K562 (cell line): Measurements from ENCODE around the gene CEBPA. TPM values are rescaled to one million over a fixed set of nuclear protein-coding genes. Genes with fewer than 3 reads are reported as not detected.

Source experiments
- ATAC-seq: fragments of 200-7000 bp; cut with Tn5 transposase; 3 replicates; pipeline ENCODE4 v1.9.1; 2020; ENCODE audit warnings: moderate library complexity
- BruUV-seq: library from RNA; stranded (reverse); fragments of 400-500 nt; replicated peaks from 2 replicates; lab custom pipeline; 2021; lab: Mats Ljungman, UMichigan
- CTCF ChIA-PET: fragments of 300-600 bp; formaldehyde crosslinking; extraction: SDS; loops from one replicate; lab custom pipeline; 2021; ENCODE audit warnings: low intra/inter-chr PET ratio; lab: Yijun Ruan, JAX
- POLR2A ChIA-PET: fragments of 300-600, 350-650 bp; sonication (Branson Sonifier 250); formaldehyde crosslinking; extraction: SDS; loops from one replicate; lab custom pipeline; 2021; ENCODE audit warnings: antibody characterized with exemption, inconsistent platforms; lab: Yijun Ruan, JAX
- DNase-seq, 4 experiments: peaks; one replicate each; pipeline versions ENCODE4 v3.0.0 to v3.0.0-alpha.2; 2011 to 2018; ENCODE audit warnings: low spot score in 3 of 4, mixed read lengths in 3 of 4; ENCODE audit errors: extremely low read depth in 1 of 4
- FAIRE-seq: peaks from 2 replicates; lab custom pipeline; 2011; peaks lifted over from hg19 to GRCh38; lab: Jason Lieb, UNC
- H2AFZ ChIP-seq: 2 replicates; pipeline ENCODE4 v1.6.0; 2011; ENCODE audit warnings: low read depth, low read length, control low read depth, inconsistent platforms
- H3K27ac ChIP-seq: fragments of 200-600 bp; 3 replicates; pipeline ENCODE4 v1.8.0; 2011; ENCODE audit warnings: low read depth, mild to moderate bottlenecking, control low read depth, inconsistent platforms, low read length, moderate library complexity, mixed read lengths; ENCODE audit errors: extremely low read depth
- H3K27me3 ChIP-seq, 2 experiments: fragments of 300-600 bp in 1 of 2; 2 replicates in 1 of 2; 3 replicates in 1 of 2; pipeline versions ENCODE4 v1.6.0 to v1.8.0; 2011; ENCODE audit warnings: inconsistent platforms in 2 of 2, low read length in 2 of 2, mild to moderate bottlenecking in 1 of 2, mixed read lengths in 1 of 2, moderate library complexity in 1 of 2; ENCODE audit not compliant: control insufficient read depth in 2 of 2, insufficient read depth in 2 of 2
- H3K36me3 ChIP-seq: fragments of 300-600 bp; 3 replicates; pipeline ENCODE4 v1.8.0; 2011; ENCODE audit warnings: mild to moderate bottlenecking, low read length, inconsistent platforms; ENCODE audit not compliant: control insufficient read depth, insufficient read depth
- H3K4me1 ChIP-seq, 2 experiments: fragments of 200-600 bp in 1 of 2; replicated peaks in 1 of 2; 2 replicates in 1 of 2; 3 replicates in 1 of 2; pipeline versions ENCODE4 v1.5.1 to v1.8.0; 2011; ENCODE audit warnings: inconsistent platforms in 2 of 2, low read length in 2 of 2, mild to moderate bottlenecking in 1 of 2, mixed read lengths in 1 of 2, moderate library complexity in 1 of 2; ENCODE audit not compliant: control insufficient read depth in 2 of 2, insufficient read depth in 2 of 2
- H3K4me2 ChIP-seq: 2 replicates; pipeline ENCODE4 v1.6.1; 2011; ENCODE audit warnings: low read length, control low read depth, inconsistent platforms, mixed read lengths; ENCODE audit not compliant: insufficient read depth
- H3K4me3 ChIP-seq: fragments of 200-600 bp; sonication (generic), shearing (Covaris generic); 2 replicates; pipeline ENCODE4 v1.5.1; 2016; ENCODE audit warnings: control low read depth, inconsistent platforms
- H3K79me2 ChIP-seq: fragments of 200-600 bp; 3 replicates; pipeline ENCODE4 v1.8.0; 2011; ENCODE audit warnings: low read length, inconsistent platforms; ENCODE audit not compliant: control insufficient read depth, insufficient read depth
- H3K9ac ChIP-seq, 2 experiments: 2 replicates each; pipeline versions ENCODE4 v1.6.0 to v1.6.1; 2011; ENCODE audit warnings: low read depth in 2 of 2, low read length in 2 of 2, control low read depth in 1 of 2, inconsistent platforms in 1 of 2, mild to moderate bottlenecking in 1 of 2, mixed read lengths in 1 of 2; ENCODE audit not compliant: insufficient read depth in 1 of 2
- H3K9me1 ChIP-seq: one replicate; pipeline ENCODE4 v1.6.0; 2011; ENCODE audit warnings: inconsistent platforms, mild to moderate bottlenecking, low read length, moderate library complexity; ENCODE audit not compliant: control insufficient read depth, insufficient read depth
- H3K9me3 ChIP-seq: replicated peaks from 2 replicates; pipeline ENCODE4 v1.5.1; 2011; ENCODE audit warnings: low read depth, low read length, inconsistent platforms; ENCODE audit not compliant: control insufficient read depth, insufficient read depth
- H4K20me1 ChIP-seq: replicated peaks from 2 replicates; pipeline ENCODE4 v1.6.1; 2011; ENCODE audit warnings: low read length, inconsistent platforms, mixed read lengths; ENCODE audit not compliant: control insufficient read depth, insufficient read depth
- CBX3 ChIP-seq, 2 experiments: IDR thresholded peaks; 1 replicate in 1 of 2; 2 replicates in 1 of 2; pipeline ENCODE4 v1.6.1; 2012; ENCODE audit warnings: inconsistent platforms in 2 of 2, low read length in 2 of 2, borderline replicate concordance in 1 of 2, control low read depth in 1 of 2
- DNMT1 ChIP-seq: fragments of 450-650 bp; IDR thresholded peaks from 2 replicates; pipeline ENCODE4 v1.6.1; 2016; ENCODE audit warnings: antibody characterized with exemption, mild to moderate bottlenecking
- ETV5 ChIP-seq: sonication (generic); formaldehyde crosslinking; IDR thresholded peaks from 2 replicates; pipeline ENCODE4 v1.4.0; 2020; ENCODE audit warnings: low read depth, mild to moderate bottlenecking, missing genetic modification reagents
- JUNB ChIP-seq: fragments of 450-650 bp; formaldehyde crosslinking; conservative IDR thresholded peaks from 2 replicates; pipeline ENCODE4 v1.4.0; 2020; ENCODE audit warnings: mild to moderate bottlenecking
- NCOA2 ChIP-seq, 2 experiments: fragments of 450-650 bp; IDR thresholded peaks; 2 replicates each; pipeline ENCODE4 v1.6.1; 2018; ENCODE audit warnings: mild to moderate bottlenecking in 2 of 2, moderate library complexity in 1 of 2; ENCODE audit not compliant: partially characterized antibody in 2 of 2
- PHB2 ChIP-seq: fragments of 450-650 bp; IDR thresholded peaks from 2 replicates; pipeline ENCODE4 v1.6.1; 2017; ENCODE audit warnings: low read depth
- RHOXF2B ChIP-seq: fragments of 250-450 bp; sonication (Bioruptor Pico); conservative IDR thresholded peaks from 2 replicates; pipeline ENCODE4 v1.5.1; 2021
- SMARCC2 ChIP-seq: fragments of 450-650 bp; IDR thresholded peaks from 2 replicates; pipeline ENCODE4 v1.6.1; 2017; ENCODE audit warnings: antibody characterized with exemption, moderate library complexity, mild to moderate bottlenecking, low read depth
- SNRNP70 ChIP-seq: fragments of 200-400 bp; formaldehyde crosslinking; optimal IDR thresholded peaks from 2 replicates; pipeline ENCODE3; 2017; ENCODE audit warnings: low read depth, low read length
- ZNF23 ChIP-seq: fragments of 250-450 bp; sonication (Bioruptor Pico); IDR thresholded peaks from 2 replicates; pipeline ENCODE4 v1.4.0; 2020; ENCODE audit warnings: mild to moderate bottlenecking
- ZNF778 ChIP-seq: fragments of 450-650 bp; formaldehyde crosslinking; IDR thresholded peaks from 2 replicates; pipeline ENCODE4 v1.4.0; 2020; ENCODE audit warnings: mild to moderate bottlenecking, moderate library complexity
- WGBS: fragments of 100-300 bp; shearing (Covaris generic); methylation state at CpG from one replicate; pipeline ENCODE4 v1.1.6; 2016; ENCODE audit warnings: low coverage, mixed read lengths; ENCODE audit not compliant: insufficient coverage; ENCODE audit errors: missing lambda C conversion rate; 5-methylcytosine and 5-hydroxymethylcytosine counted together
- in situ Hi-C: fragments of 300-500 bp; cut with MboI; formaldehyde crosslinking; loops from 4 replicates; pipeline ENCODE4 v1.15.0; 2018; ENCODE audit warnings: inconsistent platforms, mixed read lengths
- intact Hi-C: fragments of 100-400 bp; cut with micrococcal nuclease; formaldehyde crosslinking; loops from 2 replicates; pipeline ENCODE4 v1.14.2; 2022
- polyA plus RNA-seq, 8 experiments: library from polyadenylated mRNA; depleted of rRNA in 4 of 8; stranded (reverse) in 5 of 8; unstranded in 3 of 8; fragments of >200 nt; fragmentation: Nextera tagmentation in 2 of 8; fragmentation: Illumina TruSeq in 1 of 8; extraction: Ambion mirVana in 2 of 8; extraction: Trizol in 1 of 8; gene quantifications; 2 replicates each; pipeline versions ENCODE4 v1.2.1 to v1.2.3, GENCODE V29; 2011 to 2014; ENCODE audit warnings: inconsistent platforms in 1 of 8, missing spikeins in 1 of 8
- total RNA-seq, 7 experiments: library from RNA; depleted of rRNA in 6 of 7; stranded (reverse); fragments of >200 nt in 6 of 7; fragmentation: Illumina TruSeq in 2 of 7; extraction: Trizol in 2 of 7; gene quantifications; 2 replicates each; pipeline versions ENCODE4 v1.2.1 to v1.2.3, GENCODE V29; 2011 to 2021; ENCODE audit warnings: low replicate concordance in 1 of 7
- TF ChIP-seq, protein P1 (sequence below), 3 experiments: fragments of 200-800 bp in 1 of 3; fragments of 250-450 bp in 1 of 3; fragments of 450-650 bp in 1 of 3; sonication (Bioruptor Pico) in 1 of 3; sonication (Bioruptor generic) in 1 of 3; formaldehyde crosslinking in 1 of 3; IDR thresholded peaks; 2 replicates each; pipeline versions ENCODE4 v1.6.1 to v1.8.0; 2016 to 2022; ENCODE audit warnings: mild to moderate bottlenecking in 2 of 3, missing genetic modification characterization in 2 of 3, missing compliant biosample characterization in 1 of 3, moderate library complexity in 1 of 3
- TF ChIP-seq, protein P2 (sequence below): fragments of 450-650 bp; IDR thresholded peaks from 2 replicates; pipeline ENCODE4 v1.6.1; 2017; ENCODE audit warnings: mild to moderate bottlenecking, moderate library complexity

Gene CEBPA
- total and polyA plus RNA-seq, 9 of the 15 experiments (the other 6 are each of a cell fraction or from before 2014, with no cell fraction given): 0.03 to 0.59 (median 0.15) TPM; not detected in 2

DNA sequence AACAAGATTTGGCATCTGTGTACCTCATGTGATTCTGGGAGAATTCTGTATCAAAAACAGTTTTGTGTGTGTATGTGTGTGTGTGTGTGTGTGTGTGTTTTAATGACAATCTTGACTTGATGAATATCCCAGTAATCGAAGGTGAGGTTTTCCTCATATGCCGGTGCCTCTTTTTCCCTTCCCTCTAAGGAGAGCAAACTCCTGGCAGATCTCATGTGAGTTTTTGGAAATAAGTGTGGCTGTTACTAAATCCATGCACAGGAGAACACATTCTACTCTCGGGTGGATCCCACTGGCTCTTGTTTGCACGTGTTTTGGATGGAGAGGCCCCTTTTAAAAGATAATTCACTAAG is 42.2 kb upstream of the CEBPA start:
- Histone ChIP-seq H2AFZ (no peak overlapping the region), H3K4me3 (no peak overlapping the region), H3K36me3 (no peaks in the 10 kb centered on the region), H4K20me1 (no peaks in the 10 kb centered on the region), H3K9me3 (no peaks in the 10 kb centered on the region), H3K27ac (no peak overlapping the region), H3K9ac (no peak overlapping the region), H3K27me3 (peaks cover 6 to 24% of the 10 kb centered on the region in 2 experiments; a peak in 4 of 5 replicates), H3K4me2 (no peak overlapping the region), H3K79me2 (no peaks in the 10 kb centered on the region), H3K4me1 (peaks cover 0 to 7% of the 10 kb centered on the region in 2 experiments; a peak in 1 of 5 replicates), H3K9me1 (no peaks in the 10 kb centered on the region)
- no peak for FAIRE-seq
- CTCF ChIA-PET: no interaction called here
- TF ChIP-seq ZNF23 (CRISPR knock-in tag) (no peak), ZNF778 (CRISPR knock-in tag) (no peak), CBX3 (IDR thresholded peaks at IDR 0.05; ENCODE audit: borderline replicate concordance in 1 of 2, low read length in 2 of 2) (no peak), SNRNP70 (no peak), SMARCC2 (no peak), JUNB (CRISPR knock-in tag) (no peak), RHOXF2B (no peak), PHB2 (no peak), DNMT1 (no peak), ETV5 (CRISPR knock-in tag) (no peak), NCOA2 (IDR thresholded peaks at IDR 0.05; ENCODE audit: partially characterized antibody in 2 of 2) (no peak)
- TF ChIP-seq, protein P1, sequence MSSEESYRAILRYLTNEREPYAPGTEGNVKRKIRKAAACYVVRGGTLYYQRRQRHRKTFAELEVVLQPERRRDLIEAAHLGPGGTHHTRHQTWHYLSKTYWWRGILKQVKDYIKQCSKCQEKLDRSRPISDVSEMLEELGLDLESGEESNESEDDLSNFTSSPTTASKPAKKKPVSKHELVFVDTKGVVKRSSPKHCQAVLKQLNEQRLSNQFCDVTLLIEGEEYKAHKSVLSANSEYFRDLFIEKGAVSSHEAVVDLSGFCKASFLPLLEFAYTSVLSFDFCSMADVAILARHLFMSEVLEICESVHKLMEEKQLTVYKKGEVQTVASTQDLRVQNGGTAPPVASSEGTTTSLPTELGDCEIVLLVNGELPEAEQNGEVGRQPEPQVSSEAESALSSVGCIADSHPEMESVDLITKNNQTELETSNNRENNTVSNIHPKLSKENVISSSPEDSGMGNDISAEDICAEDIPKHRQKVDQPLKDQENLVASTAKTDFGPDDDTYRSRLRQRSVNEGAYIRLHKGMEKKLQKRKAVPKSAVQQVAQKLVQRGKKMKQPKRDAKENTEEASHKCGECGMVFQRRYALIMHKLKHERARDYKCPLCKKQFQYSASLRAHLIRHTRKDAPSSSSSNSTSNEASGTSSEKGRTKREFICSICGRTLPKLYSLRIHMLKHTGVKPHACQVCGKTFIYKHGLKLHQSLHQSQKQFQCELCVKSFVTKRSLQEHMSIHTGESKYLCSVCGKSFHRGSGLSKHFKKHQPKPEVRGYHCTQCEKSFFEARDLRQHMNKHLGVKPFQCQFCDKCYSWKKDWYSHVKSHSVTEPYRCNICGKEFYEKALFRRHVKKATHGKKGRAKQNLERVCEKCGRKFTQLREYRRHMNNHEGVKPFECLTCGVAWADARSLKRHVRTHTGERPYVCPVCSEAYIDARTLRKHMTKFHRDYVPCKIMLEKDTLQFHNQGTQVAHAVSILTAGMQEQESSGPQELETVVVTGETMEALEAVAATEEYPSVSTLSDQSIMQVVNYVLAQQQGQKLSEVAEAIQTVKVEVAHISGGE (CRISPR knock-in tag; IDR thresholded peaks at IDR 0.05): no peak
- TF ChIP-seq, protein P2, sequence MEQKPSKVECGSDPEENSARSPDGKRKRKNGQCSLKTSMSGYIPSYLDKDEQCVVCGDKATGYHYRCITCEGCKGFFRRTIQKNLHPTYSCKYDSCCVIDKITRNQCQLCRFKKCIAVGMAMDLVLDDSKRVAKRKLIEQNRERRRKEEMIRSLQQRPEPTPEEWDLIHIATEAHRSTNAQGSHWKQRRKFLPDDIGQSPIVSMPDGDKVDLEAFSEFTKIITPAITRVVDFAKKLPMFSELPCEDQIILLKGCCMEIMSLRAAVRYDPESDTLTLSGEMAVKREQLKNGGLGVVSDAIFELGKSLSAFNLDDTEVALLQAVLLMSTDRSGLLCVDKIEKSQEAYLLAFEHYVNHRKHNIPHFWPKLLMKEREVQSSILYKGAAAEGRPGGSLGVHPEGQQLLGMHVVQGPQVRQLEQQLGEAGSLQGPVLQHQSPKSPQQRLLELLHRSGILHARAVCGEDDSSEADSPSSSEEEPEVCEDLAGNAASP: no peak
- in situ Hi-C loops: no loop called here
- no peak for DNase-seq
- POLR2A ChIA-PET: no interaction called here
- no peak for ATAC-seq
- WGBS: 0% methylated on average over 4 of the region's 4 CpGs
- no TSS peak for BruUV-seq
- intact Hi-C loops: no loop called here
